CD4-positive, alpha-beta T cell (primary cell): ENCODE results near the gene IRF6. TPM values are rescaled to one million over a fixed set of nuclear protein-coding genes. Genes with fewer than 3 reads are reported as not detected.

ENCODE experiments used
- ATAC-seq: fragments of 200-7000 bp; cut with Tn5 transposase; one replicate; pipeline ENCODE4 v1.10.0; 2022; ENCODE audit warnings: mild to moderate bottlenecking; ENCODE audit not compliant: poor library complexity
- CTCF ChIA-PET: fragments of 350-600 bp; sonication (Branson Sonifier 250); formaldehyde crosslinking; loops from one replicate; lab custom pipeline; 2021; ENCODE audit warnings: antibody characterized with exemption, inconsistent platforms; lab: Charles Lee
- POLR2A ChIA-PET: fragments of 350-600 bp; sonication (Branson Sonifier 250); formaldehyde crosslinking; loops from one replicate; lab custom pipeline; 2021; ENCODE audit warnings: antibody characterized with exemption, inconsistent platforms; lab: Charles Lee
- DNase-seq, 14 experiments: peaks; one replicate each; pipeline ENCODE4 v3.0.0-alpha.2; 2013 to 2020; ENCODE audit warnings: mixed read lengths in 2 of 14
- H3K27ac ChIP-seq, 2 donors: one replicate each; pipeline versions ENCODE4 v1.5.1 to v1.7.0; 2013; ENCODE audit warnings: low read length in 2 of 2, low read depth in 1 of 2, mild to moderate bottlenecking in 1 of 2
- H3K27me3 ChIP-seq, 2 experiments: 1 replicate in 1 of 2; 2 replicates in 1 of 2; pipeline versions ENCODE4 v1.6.1 to v1.7.0; 2013; ENCODE audit warnings: low read length in 2 of 2, control low read depth in 1 of 2, mild to moderate bottlenecking in 1 of 2, moderate library complexity in 1 of 2; ENCODE audit not compliant: insufficient read depth in 2 of 2, control insufficient read depth in 1 of 2
- H3K36me3 ChIP-seq: one replicate; pipeline ENCODE4 v1.6.1; 2013; ENCODE audit warnings: low read length, control low read depth; ENCODE audit not compliant: insufficient read depth
- H3K4me1 ChIP-seq: one replicate; pipeline ENCODE4 v1.6.1; 2013; ENCODE audit warnings: low read length, control low read depth; ENCODE audit not compliant: insufficient read depth
- H3K4me3 ChIP-seq: one replicate; pipeline ENCODE4 v1.5.1; 2013; ENCODE audit warnings: mild to moderate bottlenecking, low read length, moderate library complexity
- H3K9me3 ChIP-seq, 2 experiments: 1 replicate in 1 of 2; 2 replicates in 1 of 2; pipeline versions ENCODE4 v1.6.1 to v1.7.0; 2013; ENCODE audit warnings: low read length in 2 of 2, mild to moderate bottlenecking in 2 of 2, control low read depth in 1 of 2, moderate library complexity in 1 of 2; ENCODE audit not compliant: control insufficient read depth in 1 of 2, insufficient read depth in 1 of 2
- H3K27ac Mint-ChIP-seq: one replicate; pipeline ENCODE4 v1.8.0; 2020; ENCODE audit warnings: mixed read lengths
- H3K27me3 Mint-ChIP-seq: one replicate; pipeline ENCODE4 v1.8.0; 2021; ENCODE audit warnings: mixed read lengths
- H3K36me3 Mint-ChIP-seq: one replicate; pipeline ENCODE4 v1.8.0; 2021; ENCODE audit warnings: low read depth, mixed read lengths
- H3K4me1 Mint-ChIP-seq: one replicate; pipeline ENCODE4 v1.8.0; 2021; ENCODE audit warnings: low read depth, mixed read lengths
- H3K4me3 Mint-ChIP-seq: one replicate; pipeline ENCODE4 v1.8.0; 2020; ENCODE audit warnings: mild to moderate bottlenecking, mixed read lengths
- H3K9me3 Mint-ChIP-seq: one replicate; pipeline ENCODE4 v1.8.0; 2020; ENCODE audit warnings: mixed read lengths
- CTCF ChIP-seq: fragments of 200-600 bp; IDR thresholded peaks from one replicate; pipeline ENCODE4 v1.8.0; 2022; ENCODE audit warnings: antibody characterized with exemption, mild to moderate bottlenecking
- intact Hi-C, 2 experiments: fragments of 100-400 bp; cut with DNase I in 1 of 2; cut with micrococcal nuclease in 1 of 2; formaldehyde crosslinking; loops; one replicate each; pipeline versions ENCODE4 v1.15.1 to v1.9.0; 2023 to 2025; cut with DNase I, micrococcal nuclease
- total RNA-seq, 174 experiments: library from RNA in 2 of 174; stranded (reverse) in 2 of 174; gene quantifications; one replicate each; pipeline ENCODE4 v1.2.3 and lab custom pipeline; 2021 to 2026

The IRF6 gene
- total RNA-seq, 2 experiments from 2014 or later = 0.74 to 1.7 TPM

GRCh38 chr1:209849388-209849787 is 43.4 kb upstream of the IRF6 start:
- ChIA-PET CTCF (interaction anchor here (1.6 kb wide), 1 partner anchor 22 kb away, joined by 4 read pairs; the partner anchor contains the start of gene UTP25), POLR2A (no interaction called here)
- Histone ChIP-seq H3K9me3 (no peaks in the 10 kb centered on the region), H3K27me3 (no peaks in the 10 kb centered on the region), H3K4me3 (no peak overlapping the region), H3K4me1 (no peaks in the 10 kb centered on the region), H3K36me3 (peaks cover 88% of the 10 kb centered on the region), H3K27ac (no peak overlapping the region)
- H3K4me3 Mint-ChIP-seq = no peak overlapping the region
- no peak for TF ChIP-seq CTCF
- intact Hi-C loops = no loop called here
- no peak overlapping the region for H3K27ac Mint-ChIP-seq
- H3K27me3 Mint-ChIP-seq = no peaks in the 10 kb centered on the region
- no peaks in the 10 kb centered on the region for H3K9me3 Mint-ChIP-seq
- DNase-seq (no peak), ATAC-seq (no peak)
- peaks cover 96% of the 10 kb centered on the region for H3K36me3 Mint-ChIP-seq
- peaks cover 21% of the 10 kb centered on the region for H3K4me1 Mint-ChIP-seq

GRCh38 chr1:209845408-209845725 is 39.4 kb upstream of the IRF6 start:
- H3K4me3 Mint-ChIP-seq = no peak overlapping the region
- peaks cover 36% of the 10 kb centered on the region for H3K4me1 Mint-ChIP-seq
- DNase-seq (no peak), ATAC-seq (no peak)
- H3K4me1 ChIP-seq = no peaks in the 10 kb centered on the region
- no peaks in the 10 kb centered on the region for H3K27me3 Mint-ChIP-seq
- H3K27ac Mint-ChIP-seq = no peak overlapping the region
- H3K27ac ChIP-seq = no peak overlapping the region
- no peaks in the 10 kb centered on the region for H3K27me3 ChIP-seq
- ChIA-PET CTCF (no interaction called here), POLR2A (no interaction called here)
- no peak overlapping the region for H3K4me3 ChIP-seq
- no peaks in the 10 kb centered on the region for H3K9me3 Mint-ChIP-seq
- TF ChIP-seq CTCF = no peak
- intact Hi-C loops = no loop called here
- H3K36me3 Mint-ChIP-seq = peaks cover 94% of the 10 kb centered on the region
- H3K36me3 ChIP-seq = peaks cover 95% of the 10 kb centered on the region
- no peaks in the 10 kb centered on the region for H3K9me3 ChIP-seq

- H3K36me3 Mint-ChIP-seq = peaks cover 94% of the 10 kb centered on the region
- intact Hi-C loops = no loop called here
- no peaks in the 10 kb centered on the region for H3K4me1 ChIP-seq
- no peaks in the 10 kb centered on the region for H3K27me3 ChIP-seq
- no peak for DNase-seq
- POLR2A ChIA-PET = no interaction called here
- CTCF ChIA-PET = interaction anchor here (0.7 kb wide), 2 partner anchors 11 to 460 kb away, joined by 3 to 6 read pairs; no protein-coding TSS in a partner anchor
- H3K9me3 Mint-ChIP-seq = no peaks in the 10 kb centered on the region
- H3K27ac Mint-ChIP-seq = no peak overlapping the region
- ATAC-seq = no peak
- no peaks in the 10 kb centered on the region for H3K27me3 Mint-ChIP-seq
- no peak overlapping the region for H3K27ac ChIP-seq
- no peaks in the 10 kb centered on the region for H3K9me3 ChIP-seq
- peaks cover 35% of the 10 kb centered on the region for H3K4me1 Mint-ChIP-seq
- H3K4me3 ChIP-seq = no peak overlapping the region
- TF ChIP-seq CTCF = no peak
- peaks cover 95% of the 10 kb centered on the region for H3K36me3 ChIP-seq
- no peak overlapping the region for H3K4me3 Mint-ChIP-seq
These were observed 38.9 kb upstream of the IRF6 start for GRCh38 chr1:209844695-209845407.
